HG02973 (cell line): Measurements from ENCODE around the gene WNK4.
"Not testable (repeated sequence)": the region's sequence is repeated elsewhere in the genome, so short reads cannot be mapped to it uniquely, and the experiment has no call there.

Source experiments
- ATAC-seq: cut with Tn5 transposase; IDR thresholded peaks from one replicate; pipeline ENCODE4 v1.9.1; 2021; ENCODE audit warnings: moderate library complexity; ENCODE audit not compliant: unreplicated experiment

The WNK4 gene

DNA sequence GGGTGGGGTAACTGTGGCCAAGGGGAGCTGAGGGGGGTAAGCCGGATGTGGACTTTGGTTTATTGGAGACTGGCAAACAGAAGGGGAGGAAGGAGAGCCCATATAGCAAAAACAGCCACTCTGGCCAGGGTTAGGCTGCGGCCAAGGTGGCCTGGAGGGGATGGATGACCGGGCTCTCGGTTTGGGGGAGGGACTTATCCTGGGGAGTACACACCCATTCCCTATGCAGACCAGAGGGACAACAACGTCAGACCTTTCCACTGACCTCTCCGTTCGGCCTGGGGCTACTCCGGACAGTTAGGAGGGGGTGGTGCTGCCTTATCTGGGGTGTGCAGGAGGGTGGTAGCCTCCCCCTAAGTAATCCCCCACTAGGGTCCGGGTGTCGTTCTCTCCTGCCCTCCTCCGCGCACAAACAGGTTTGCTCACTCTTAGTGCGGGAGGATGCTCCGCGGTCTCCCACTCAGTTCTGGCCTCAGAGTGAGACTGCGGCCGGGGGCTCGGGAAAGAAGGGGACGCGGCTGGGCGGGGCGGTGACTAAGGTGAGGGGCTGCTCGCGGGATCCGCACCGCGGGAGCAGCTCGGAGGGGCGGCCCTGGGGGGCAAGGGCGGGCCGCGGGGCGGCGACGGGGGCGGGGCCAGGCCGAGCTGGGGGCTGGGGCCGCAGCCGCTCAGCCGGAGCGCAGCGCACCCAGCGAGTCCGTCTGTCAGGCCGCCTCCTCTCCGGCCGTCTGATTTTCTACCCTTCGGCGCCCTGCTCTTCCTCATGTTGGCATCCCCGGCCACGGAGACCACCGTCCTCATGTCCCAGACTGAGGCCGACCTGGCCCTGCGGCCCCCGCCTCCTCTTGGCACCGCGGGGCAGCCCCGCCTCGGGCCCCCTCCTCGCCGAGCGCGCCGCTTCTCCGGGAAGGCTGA lies at the start of gene WNK4:
WNK4 (plus strand) TSS at position 675 of the 915 bp plus-strand sequence; CDS start at position 764, 89 bp downstream.
- no peak for ATAC-seq

DNA sequence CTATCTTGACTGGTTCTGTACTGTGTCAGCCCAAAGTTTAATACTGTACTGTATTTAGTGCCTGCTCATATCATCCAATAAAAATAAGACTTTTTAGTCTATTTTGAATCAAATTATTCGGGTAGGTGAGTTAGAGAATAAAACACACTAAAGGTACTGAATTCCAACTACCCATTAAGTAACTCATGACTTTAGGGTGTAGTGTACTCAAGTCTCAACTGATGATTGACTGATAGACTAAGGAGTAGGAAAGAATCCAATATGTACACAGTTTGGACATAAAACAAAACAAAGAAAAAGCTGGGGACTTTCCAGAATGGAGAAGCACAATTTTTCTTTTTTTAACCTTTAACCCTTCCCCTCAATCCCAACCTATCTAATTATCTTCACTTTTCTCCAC lies 39.7 kb upstream of the WNK4 start:
- ATAC-seq = no peak

DNA sequence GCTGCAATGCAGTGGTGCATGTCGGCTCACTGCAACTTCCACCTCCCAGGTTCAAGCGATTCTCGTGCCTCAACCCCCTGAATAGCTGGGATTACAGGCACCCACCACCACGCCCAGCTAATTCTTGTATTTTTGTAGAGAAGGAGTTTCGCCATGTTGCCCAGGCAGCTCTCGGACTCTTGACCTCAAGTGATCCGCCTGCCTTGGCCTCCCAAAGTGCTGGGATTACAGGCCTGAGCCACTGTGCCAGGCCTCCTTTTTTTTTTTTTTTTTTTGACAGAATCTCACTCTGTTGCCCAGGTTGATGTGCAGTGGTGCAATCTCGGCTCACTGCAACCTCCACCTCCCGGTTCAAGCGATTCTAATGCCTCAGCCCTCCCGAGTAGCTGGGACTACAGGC lies 37.5 kb upstream of the WNK4 start:
- ATAC-seq = not testable (repeated sequence)

DNA sequence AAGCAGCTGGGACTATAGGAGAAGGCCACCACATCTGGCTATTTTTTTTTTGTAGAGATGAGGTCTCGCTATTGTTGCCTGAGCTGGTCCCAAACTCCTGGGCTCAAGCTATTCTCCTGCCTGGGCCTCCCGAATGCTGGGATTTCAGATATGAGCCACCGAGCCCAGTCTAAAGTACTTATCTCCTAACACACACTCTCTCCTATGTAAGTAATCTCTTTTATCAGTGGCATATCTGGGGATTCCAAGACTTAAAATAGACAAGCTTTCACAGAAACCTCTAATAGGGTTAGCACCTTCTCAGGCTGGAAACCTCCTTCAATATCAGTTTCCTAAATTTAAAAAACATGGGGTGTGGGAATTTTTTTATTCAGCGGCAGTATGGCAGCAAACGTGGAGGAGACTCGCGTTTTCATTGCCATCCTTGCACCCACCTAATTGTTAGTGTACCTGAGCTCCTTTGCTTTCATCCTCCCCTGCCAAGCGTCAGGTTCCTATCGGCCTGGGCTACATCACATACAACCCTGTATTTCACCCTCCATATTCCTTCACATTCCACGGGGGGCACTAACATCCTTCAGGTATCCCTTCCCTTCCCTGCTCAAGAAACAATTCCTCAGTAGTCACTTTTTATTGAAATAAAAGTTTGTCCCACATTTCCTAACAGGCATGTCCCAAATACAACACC lies 36.7 kb upstream of the WNK4 start:
- ATAC-seq = no peak

DNA sequence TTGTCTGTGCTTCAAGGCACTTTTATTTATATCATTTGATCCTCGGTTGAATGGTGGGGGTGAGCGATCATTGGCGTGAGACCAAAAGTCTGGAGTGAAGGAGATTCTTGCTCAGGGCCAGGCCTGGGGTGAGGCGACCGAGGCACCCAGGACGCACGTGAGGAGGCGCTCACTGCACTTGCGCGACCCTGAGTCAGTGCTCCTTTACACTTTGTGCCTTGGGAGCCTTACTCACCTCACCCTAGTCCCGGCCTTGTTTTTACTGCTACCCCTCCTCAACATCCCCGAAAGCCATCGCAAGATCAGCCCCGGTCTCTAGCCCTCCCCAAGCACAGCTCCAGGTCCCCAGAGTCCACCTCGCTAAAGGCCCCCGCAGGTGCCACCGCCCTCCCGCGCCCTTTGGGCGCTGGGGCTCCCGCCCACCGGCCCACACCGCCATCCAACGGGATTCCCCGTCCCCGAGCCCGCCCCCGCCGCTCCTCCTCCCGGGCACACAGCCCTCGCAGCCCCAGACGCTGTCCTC lies 36.1 kb upstream of the WNK4 start:
- peak; percentile 35 for ATAC-seq

DNA sequence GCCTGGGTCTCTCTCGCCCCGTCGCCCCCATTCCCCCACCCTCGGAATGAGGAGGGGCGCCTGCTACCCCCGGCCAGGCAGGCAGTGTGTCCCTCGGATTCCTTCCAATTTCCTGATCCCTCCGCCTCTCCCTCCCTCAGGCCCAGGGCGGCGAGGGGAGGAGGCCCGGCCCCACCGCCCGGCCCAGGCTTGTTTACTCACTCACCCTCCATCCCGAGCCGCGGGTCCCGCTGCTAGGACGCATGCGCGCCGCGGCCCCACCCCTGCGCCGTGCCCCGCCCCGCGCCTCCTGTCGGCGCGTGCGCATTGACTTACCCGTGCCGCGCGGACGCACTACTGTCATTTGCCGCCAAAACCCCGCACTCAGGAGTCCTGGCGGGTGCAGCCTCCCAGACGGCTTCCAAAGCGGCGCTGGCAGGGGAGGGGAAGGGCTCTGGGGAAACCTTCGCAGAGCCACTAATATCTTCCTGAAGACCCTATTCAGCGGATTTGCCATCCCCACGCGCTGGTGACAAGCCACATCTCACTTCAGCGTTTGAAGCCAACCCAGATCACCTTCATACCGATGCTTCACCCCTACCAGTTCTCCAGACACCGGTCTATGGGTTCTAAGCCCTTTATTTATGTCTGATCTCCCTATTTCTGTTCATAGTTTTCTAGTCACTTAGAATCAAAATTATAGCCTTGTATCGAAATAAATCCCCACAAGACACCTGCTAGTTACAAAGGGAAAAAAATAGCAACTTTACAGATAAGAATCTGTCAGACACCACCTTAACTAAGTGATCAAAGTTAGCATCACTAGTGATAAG lies 35.4 kb upstream of the WNK4 start, which contains the start of gene EZH1:
EZH1 (minus strand) TSS at position 235 of the 812 bp plus-strand sequence. CDS start 16,099 bp downstream, outside the sequence.
- ATAC-seq = peak; percentile 70

DNA sequence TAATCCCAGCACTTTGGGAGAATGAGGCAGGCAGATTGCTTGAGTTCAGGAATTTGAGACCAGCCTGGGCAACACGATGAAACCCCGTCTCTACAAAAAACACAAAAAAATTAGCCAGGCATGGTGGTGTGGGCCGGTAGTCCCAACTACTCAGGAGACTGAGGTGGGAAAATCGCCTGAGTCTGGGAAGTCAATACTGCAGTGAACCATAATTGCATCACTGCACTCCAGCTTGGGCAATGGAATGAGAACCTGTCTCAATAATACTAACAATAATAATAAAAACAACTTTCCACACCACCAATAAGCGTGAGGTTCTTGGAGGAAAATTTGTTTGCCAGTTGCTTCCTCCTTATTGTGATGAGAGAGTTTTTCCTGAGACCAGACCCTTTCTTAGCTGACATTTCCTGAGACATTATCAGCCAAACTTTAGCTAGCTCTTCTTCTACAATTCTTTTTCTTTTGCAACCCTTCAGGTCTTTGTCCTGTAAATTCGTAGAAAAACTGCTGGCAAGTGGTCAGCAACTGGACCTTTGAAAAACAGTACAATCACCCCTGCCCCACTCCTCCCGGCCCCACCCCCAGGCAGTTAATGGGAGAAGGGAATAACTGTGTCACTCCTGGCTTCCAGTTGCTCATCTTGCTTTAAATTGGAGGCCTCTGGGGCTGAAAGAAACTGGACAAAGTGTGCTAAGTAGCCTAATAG lies 32.1 kb upstream of the WNK4 start:
- no peak for ATAC-seq

DNA sequence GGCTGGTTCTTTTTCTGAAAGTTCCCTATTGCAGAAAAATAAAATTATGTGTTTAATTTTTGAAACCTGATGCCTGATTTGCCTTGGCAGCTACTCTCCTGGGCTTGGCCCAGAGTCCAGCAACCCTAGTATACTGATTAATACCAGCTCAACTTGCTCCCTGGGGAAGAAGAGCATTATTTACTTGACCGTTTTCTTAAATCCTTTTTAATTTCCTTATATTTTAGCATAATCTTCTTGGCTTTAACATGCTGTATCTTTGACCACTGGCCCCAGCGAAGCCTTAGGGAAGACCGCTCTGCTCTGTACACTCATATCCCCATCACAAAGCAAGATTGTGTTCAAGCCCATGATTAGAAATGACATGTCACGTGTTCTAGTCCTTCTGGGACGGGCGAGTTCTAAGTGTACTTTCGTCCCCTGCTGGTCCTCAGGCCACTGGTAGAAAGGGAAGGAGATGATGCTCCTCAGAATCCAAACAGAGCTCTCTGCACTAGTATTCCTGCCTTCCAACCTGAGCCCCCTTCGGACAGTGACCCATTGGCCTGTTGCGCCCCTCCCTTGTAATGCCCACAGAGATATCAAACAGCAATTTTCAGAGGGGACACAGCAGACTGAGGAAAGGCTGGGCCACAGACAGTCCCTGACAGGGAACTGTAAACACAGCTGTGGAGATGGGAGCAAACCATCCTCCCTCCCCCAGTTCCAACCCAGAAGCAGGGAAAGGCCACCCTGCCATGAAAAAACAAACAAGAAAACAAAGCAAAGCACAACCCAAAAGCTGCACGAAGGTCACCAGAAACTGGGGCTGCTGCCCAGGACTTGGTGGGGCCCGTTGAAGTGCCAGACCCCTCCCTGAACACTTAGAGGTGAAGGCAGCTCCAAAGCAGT lies 31.3 kb upstream of the WNK4 start:
- ATAC-seq = no peak

DNA sequence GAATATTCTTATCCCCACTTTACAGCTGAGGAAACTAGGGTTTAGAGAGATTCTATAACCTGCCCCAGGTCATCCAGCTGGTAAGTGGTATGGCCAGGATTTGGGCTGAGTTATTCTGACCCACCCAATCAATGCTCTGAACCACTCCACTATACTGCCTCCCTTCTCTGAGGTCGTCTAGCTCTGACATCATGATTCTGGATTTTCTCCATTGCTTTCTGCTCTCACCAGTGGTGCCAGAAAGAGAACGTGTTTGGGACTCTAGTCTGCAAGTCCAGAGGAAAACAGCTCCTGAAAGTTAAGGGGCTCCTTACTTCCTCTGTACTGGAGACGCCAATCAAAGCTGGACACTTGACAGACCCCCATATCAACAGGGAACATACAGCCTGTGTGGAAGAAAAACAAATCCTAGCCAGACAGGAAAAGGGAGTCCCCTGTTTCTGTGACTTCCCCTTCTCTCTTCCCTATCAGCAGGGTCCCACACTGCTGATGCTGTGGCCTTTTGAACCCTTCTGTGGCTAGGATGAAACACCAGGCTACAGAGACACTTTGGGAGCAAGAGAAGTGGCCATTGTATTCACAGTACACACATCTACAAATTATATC lies 29.6 kb upstream of the WNK4 start:
- ATAC-seq = no peak

DNA sequence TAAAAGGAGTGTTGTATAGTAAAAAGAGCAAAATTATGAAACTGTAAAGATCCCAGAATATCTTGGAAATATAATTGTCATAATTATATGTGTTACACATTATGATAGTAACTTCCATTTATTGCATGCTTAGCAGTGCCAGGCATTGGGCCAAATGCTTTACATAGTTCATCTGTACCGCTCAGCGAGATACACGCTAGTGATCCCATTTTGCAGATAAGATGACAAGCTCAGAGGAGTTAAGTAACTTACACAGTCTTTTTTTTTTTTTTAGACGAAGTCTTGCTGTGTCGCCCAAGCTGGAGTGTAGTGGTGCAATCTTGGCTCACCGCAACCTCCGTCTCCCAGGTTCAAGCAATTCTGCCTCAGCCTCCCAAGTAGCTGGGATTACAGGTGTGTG lies 28.8 kb upstream of the WNK4 start:
- ATAC-seq = no peak

DNA sequence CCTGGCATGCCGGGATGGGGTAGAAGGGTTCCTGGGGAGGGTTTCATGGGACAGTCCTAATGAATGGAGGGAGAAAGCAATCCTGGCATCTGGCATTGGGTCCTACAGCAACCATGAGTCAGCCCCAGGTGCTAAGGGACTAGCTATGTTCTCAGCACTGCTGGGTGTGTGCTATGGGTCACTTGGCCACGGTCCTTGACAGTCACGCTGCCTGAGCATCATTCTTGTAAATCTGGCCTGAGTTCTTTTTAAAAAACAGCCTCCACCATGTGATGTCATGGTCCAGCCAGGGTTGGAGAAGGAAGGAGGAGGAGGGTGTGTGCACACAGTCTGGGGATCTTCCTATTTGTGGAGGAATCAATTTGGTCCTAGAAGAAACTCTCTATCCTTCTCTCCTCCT lies 25.6 kb upstream of the WNK4 start:
- no peak for ATAC-seq

DNA sequence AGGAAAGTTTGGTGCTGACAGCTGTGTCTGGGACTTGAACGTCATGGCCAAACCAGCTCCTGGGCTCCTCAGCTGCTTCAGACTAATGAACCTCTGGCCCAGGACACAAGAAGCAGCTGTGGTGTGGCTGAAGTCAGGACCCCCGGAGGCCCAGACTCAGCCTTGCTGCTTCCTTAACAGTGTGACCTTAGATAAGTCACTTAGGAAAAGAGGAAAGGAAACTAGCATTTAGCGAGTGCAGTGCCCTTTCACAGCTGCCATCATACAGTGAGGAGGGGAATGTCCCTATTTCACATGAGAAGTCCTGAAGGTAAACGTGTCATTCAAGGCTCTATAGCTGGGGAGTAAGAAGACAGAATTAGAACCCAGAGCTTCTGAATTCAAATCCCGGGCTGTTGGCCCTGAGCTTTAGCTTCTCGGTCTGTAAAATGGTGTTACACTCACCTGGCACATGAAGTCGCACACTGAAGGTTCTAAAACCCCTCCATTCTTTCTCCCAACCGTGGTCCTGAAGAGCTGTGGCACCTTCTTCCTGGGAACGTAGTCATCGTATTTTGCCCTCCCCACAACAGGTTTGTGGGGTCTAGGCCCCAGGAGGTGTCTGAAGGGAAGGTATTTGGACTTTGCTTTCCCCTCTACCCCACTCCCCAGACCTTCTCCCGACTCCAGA lies 20.3 kb upstream of the WNK4 start:
- no peak for ATAC-seq

DNA sequence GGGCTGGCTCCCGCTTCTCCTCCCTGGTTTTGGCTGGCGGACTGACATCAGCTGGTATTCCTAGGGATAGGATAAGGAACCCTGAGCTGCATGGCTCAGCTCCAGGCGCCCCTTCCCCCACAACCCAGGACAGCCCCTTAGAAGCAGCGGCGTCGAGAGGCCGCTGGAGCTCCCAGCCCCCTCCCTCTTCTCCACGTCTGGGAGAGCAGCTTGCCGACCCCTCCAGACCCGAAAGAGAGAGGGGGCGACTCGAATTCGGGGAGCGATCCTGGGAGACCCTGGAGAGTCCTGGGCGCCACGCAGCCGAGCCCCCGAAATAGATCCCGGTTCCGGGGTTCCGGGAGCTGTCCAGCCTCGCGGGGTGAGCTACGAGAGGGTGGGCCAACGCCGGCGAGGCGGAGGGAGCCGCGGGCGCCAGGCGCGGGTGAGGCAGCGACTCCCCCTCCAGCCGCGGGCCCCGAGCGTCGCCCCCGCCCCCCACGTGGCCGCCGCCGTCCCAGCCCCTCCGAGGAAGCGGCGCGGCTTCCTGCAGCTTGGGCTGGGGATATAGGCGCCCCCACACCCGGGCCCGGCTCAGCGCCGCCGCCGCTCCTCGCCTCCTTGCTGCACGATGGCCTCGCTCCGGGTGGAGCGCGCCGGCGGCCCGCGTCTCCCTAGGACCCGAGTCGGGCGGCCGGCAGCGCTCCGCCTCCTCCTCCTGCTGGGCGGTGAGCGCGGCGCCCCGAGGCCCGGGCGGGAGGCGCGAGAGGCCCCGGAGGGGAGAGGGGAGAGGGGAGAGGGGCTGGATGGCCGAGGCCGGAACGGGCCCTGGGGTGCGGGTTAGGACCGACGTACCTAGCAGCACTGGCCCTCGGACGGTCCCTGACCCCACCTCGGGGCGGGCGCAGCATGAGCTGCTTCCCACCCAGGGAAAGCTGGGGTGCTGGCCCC lies 19.5 kb upstream of the WNK4 start, which contains the start of gene RAMP2:
RAMP2 (plus strand) TSS at position 576 of the 930 bp plus-strand sequence; CDS start at position 611, 35 bp downstream.
- no peak for ATAC-seq

DNA sequence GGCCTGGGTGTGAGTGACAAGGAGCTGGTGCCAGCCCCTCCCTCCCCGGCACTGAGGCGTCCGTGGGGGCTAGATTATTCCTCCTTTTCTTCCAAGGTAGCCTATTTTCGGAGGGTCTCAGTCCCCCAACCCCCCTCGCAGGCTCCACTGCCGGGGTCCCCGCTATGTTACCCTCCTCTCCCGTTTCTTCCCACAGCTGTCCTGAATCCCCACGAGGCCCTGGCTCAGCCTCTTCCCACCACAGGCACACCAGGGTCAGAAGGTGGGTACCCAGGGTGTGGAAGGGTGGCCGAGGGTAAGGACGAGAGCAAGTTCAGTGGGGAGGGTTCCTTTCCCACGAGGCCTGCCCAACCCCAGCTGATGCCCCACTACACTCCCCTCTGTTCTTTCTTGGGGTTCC lies 18.8 kb upstream of the WNK4 start:
- ATAC-seq = no peak

DNA sequence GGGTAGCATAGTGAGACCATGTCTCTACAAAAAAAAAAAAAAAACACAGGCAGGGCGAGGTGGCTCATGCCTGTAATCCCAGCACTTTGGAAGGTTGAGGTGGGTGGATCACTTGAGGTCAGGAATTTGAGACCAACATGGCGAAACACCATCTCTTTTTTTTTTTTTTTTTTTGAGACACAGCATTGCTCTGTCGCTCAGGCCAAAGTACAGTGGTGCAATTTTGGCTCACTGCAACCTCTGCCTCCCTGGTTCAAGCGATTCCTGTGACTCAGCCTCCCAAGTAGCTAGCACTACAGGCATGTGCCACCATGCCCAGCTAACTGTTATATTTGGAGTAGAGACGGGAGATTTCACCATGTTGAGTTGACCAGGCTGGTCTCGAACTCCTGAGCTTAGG lies 14.3 kb upstream of the WNK4 start:
- no peak for ATAC-seq

DNA sequence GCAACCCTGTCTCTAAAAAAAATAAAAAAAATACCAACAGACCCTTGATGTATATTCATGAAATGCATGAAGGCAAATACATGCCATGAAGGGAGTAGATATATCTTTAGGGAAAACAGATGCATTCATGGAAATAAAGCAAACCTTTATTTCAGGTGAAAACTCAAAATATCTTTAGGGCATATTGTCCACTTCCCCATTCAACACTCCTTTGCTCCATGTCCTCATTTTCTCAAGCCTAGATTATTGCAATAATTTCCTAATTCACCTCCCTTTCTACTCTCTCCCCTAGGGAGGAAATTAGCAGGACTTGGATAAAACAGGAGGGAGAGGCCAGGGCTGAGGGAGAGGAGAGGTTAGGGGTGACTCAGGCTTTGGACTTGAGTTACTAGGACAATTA lies 12.9 kb upstream of the WNK4 start:
- no peak for ATAC-seq

DNA sequence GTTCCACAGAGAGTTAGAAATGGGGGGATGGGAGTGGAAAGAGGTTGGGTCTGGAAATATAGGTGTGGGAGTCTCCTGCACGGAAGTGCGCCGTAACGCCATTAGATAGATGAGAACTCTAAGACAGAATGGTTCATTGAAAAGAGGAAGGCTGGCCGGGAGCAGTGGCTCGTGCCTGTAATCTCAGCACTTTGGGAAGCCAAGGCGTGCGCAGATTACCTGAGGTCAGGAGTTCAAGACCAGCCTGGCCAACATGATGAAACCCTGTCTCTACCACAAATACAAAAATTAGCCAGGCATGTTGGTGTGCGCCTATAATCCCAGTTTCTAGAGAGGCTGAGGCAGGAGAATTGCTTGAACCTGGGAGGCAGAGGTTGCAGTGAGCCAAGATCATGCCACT lies 12.4 kb upstream of the WNK4 start:
- not testable (repeated sequence) for ATAC-seq
